A673 (cell line): ENCODE measurements around the gene UBE2U.

ENCODE experiments used
- EZH2 ChIP-seq: fragments of 200-600 bp; sonication (generic); IDR thresholded peaks from 2 replicates; pipeline ENCODE4 v1.6.1; 2017; ENCODE audit warnings: borderline replicate concordance, low read depth, mild to moderate bottlenecking, mixed read lengths, antibody characterized with exemption, low read length; ENCODE audit not compliant: poor library complexity, severe bottlenecking
- TF ChIP-seq, protein P1 (sequence below): fragments of 300-800, 200-600 bp; sonication (generic); conservative IDR thresholded peaks from 2 replicates; pipeline ENCODE4 v1.5.1; 2017; ENCODE audit warnings: low read depth, mild to moderate bottlenecking, antibody characterized with exemption, low read length, moderate library complexity, mixed read lengths

DNA sequence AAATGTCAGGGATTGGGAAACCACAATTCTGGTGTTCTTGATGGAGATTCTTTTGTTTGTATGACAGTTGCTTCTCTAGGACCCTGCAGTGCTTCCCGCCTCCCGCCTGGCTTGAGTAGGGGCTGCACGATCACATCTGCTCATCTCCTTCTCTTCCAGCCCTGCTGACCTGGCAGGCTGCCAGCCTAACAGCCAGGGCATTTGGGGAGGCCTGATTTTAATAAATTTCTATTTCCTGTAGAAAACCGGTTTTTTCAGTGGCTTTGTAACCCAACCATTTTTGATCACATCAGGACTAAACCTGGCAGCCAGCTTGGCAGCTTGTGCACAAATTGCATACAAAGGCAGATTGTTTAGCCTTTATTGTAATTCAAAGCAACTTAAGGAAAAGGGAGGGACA lies 78.9 kb downstream of the UBE2U start:
- TF ChIP-seq, protein P1, sequence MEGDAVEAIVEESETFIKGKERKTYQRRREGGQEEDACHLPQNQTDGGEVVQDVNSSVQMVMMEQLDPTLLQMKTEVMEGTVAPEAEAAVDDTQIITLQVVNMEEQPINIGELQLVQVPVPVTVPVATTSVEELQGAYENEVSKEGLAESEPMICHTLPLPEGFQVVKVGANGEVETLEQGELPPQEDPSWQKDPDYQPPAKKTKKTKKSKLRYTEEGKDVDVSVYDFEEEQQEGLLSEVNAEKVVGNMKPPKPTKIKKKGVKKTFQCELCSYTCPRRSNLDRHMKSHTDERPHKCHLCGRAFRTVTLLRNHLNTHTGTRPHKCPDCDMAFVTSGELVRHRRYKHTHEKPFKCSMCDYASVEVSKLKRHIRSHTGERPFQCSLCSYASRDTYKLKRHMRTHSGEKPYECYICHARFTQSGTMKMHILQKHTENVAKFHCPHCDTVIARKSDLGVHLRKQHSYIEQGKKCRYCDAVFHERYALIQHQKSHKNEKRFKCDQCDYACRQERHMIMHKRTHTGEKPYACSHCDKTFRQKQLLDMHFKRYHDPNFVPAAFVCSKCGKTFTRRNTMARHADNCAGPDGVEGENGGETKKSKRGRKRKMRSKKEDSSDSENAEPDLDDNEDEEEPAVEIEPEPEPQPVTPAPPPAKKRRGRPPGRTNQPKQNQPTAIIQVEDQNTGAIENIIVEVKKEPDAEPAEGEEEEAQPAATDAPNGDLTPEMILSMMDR, result no peak
- no peak for TF ChIP-seq EZH2
